WTC11 (cell line): ENCODE data around the gene RBM4. TPM values are rescaled to one million over a fixed set of nuclear protein-coding genes. Genes with fewer than 3 reads are reported as not detected.
"Not testable (repeated sequence)": the region's sequence is repeated elsewhere in the genome, so short reads cannot be mapped to it uniquely, and the experiment has no call there.

Experiments used
- ATAC-seq: fragments of 200-7000 bp; cut with Tn5 transposase; 2 replicates; pipeline ENCODE4 v1.10.0; 2021; ENCODE audit warnings: mild to moderate bottlenecking, moderate library complexity
- CTCF ChIA-PET: fragments of 300-600 bp; sonication (Branson Sonifier 250); formaldehyde crosslinking; loops from one replicate; lab custom pipeline; 2021; ENCODE audit warnings: antibody characterized with exemption; lab: Charles Lee
- POLR2A ChIA-PET: fragments of 350-600 bp; sonication (Branson Sonifier 250); formaldehyde crosslinking; loops from one replicate; lab custom pipeline; 2021; ENCODE audit warnings: antibody characterized with exemption; lab: Charles Lee
- DNase-seq: peaks from one replicate; pipeline ENCODE4 v3.0.0; 2021; ENCODE audit warnings: low spot score
- H3K27ac Mint-ChIP-seq: 2 replicates; pipeline ENCODE4 v1.8.0; 2021; ENCODE audit warnings: mixed read lengths
- H3K27me3 Mint-ChIP-seq: 2 replicates; pipeline ENCODE4 v1.8.0; 2021; ENCODE audit warnings: low read depth, mild to moderate bottlenecking, moderate library complexity, mixed read lengths
- H3K36me3 Mint-ChIP-seq: 2 replicates; pipeline ENCODE4 v1.8.0; 2021; ENCODE audit warnings: mixed read lengths
- H3K4me1 Mint-ChIP-seq: 2 replicates; pipeline ENCODE4 v1.8.0; 2022; ENCODE audit warnings: mixed read lengths
- H3K4me3 Mint-ChIP-seq: 2 replicates; pipeline ENCODE4 v1.8.0; 2021; ENCODE audit warnings: mild to moderate bottlenecking, moderate library complexity, mixed read lengths
- H3K9me3 Mint-ChIP-seq: 2 replicates; pipeline ENCODE4 v1.8.0; 2021; ENCODE audit warnings: mixed read lengths
- ESRRA ChIP-seq: sonication (generic); formaldehyde crosslinking; IDR thresholded peaks from 2 replicates; pipeline ENCODE4 v1.8.1; 2022; ENCODE audit warnings: mild to moderate bottlenecking, missing genetic modification reagents, borderline replicate concordance
- FOXP1 ChIP-seq: sonication (generic); formaldehyde crosslinking; IDR thresholded peaks from 2 replicates; pipeline ENCODE4 v1.8.0; 2022; ENCODE audit warnings: missing genetic modification reagents, mild to moderate bottlenecking, moderate library complexity, borderline replicate concordance
- GABPB1 ChIP-seq: sonication (generic); formaldehyde crosslinking; IDR thresholded peaks from 2 replicates; pipeline ENCODE4 v1.8.1; 2023; ENCODE audit warnings: mild to moderate bottlenecking, missing genetic modification reagents
- GRHL2 ChIP-seq: fragments of 250-450 bp; sonication (Bioruptor Pico); IDR thresholded peaks from 2 replicates; pipeline ENCODE4 v1.8.0; 2022; ENCODE audit warnings: mild to moderate bottlenecking, moderate library complexity; ENCODE audit not compliant: insufficient replicate concordance, severe bottlenecking
- HMGA2 ChIP-seq: fragments of 250-450 bp; sonication (Bioruptor Pico); IDR thresholded peaks from 2 replicates; pipeline ENCODE4 v1.4.0; 2021; ENCODE audit warnings: mild to moderate bottlenecking, moderate library complexity
- JAZF1 ChIP-seq: fragments of 250-450 bp; sonication (Bioruptor Pico); IDR thresholded peaks from 2 replicates; pipeline ENCODE4 v1.9.0; 2021; ENCODE audit warnings: moderate library complexity, mild to moderate bottlenecking, inconsistent platforms
- KAT7 ChIP-seq: sonication (generic); formaldehyde crosslinking; IDR thresholded peaks from 2 replicates; pipeline ENCODE4 v1.8.1; 2023; ENCODE audit warnings: missing genetic modification reagents, mild to moderate bottlenecking, borderline replicate concordance
- NR1H2 ChIP-seq: sonication (generic); formaldehyde crosslinking; IDR thresholded peaks from 2 replicates; pipeline ENCODE4 v1.9.0; 2021; ENCODE audit warnings: mild to moderate bottlenecking, moderate library complexity, missing genetic modification reagents
- SOX15 ChIP-seq: fragments of 250-450 bp; sonication (Bioruptor Pico); IDR thresholded peaks from 2 replicates; pipeline ENCODE4 v1.9.0; 2021; ENCODE audit warnings: mild to moderate bottlenecking
- ZNF121 ChIP-seq: sonication (generic); formaldehyde crosslinking; IDR thresholded peaks from 2 replicates; pipeline ENCODE4 v1.8.0; 2023; ENCODE audit warnings: missing genetic modification reagents
- ZNF232 ChIP-seq: sonication (generic); formaldehyde crosslinking; IDR thresholded peaks from 2 replicates; pipeline ENCODE4 v1.8.0; 2022; ENCODE audit warnings: mild to moderate bottlenecking, missing genetic modification reagents
- ZNF396 ChIP-seq: fragments of 250-450 bp; sonication (Bioruptor Pico); IDR thresholded peaks from 2 replicates; pipeline ENCODE4 v1.8.0; 2021; ENCODE audit warnings: mild to moderate bottlenecking, moderate library complexity, borderline replicate concordance
- ZNF416 ChIP-seq: fragments of 250-450 bp; sonication (Bioruptor Pico); IDR thresholded peaks from 2 replicates; pipeline ENCODE4 v1.9.0; 2021; ENCODE audit warnings: mild to moderate bottlenecking, inconsistent platforms
- ZNF671 ChIP-seq: fragments of 250-450 bp; sonication (Bioruptor Pico); IDR thresholded peaks from 2 replicates; pipeline ENCODE4 v1.8.0; 2021; ENCODE audit warnings: mild to moderate bottlenecking
- total RNA-seq: library from RNA; stranded (reverse); gene quantifications from 3 replicates; pipeline ENCODE4 v1.2.3, GENCODE V29; 2021
- TF ChIP-seq, protein P1 (sequence below): sonication (generic); formaldehyde crosslinking; conservative IDR thresholded peaks from 2 replicates; pipeline ENCODE4 v1.8.1; 2023; ENCODE audit warnings: mild to moderate bottlenecking, low read depth, missing genetic modification reagents, moderate library complexity
- TF ChIP-seq, protein P2 (sequence below): sonication (generic); formaldehyde crosslinking; IDR thresholded peaks from 2 replicates; pipeline ENCODE4 v1.8.1; 2023; ENCODE audit warnings: mild to moderate bottlenecking, missing genetic modification reagents, moderate library complexity
- TF ChIP-seq, protein P3 (sequence below): sonication (generic); formaldehyde crosslinking; conservative IDR thresholded peaks from 2 replicates; pipeline ENCODE4 v1.8.1; 2022; ENCODE audit warnings: mild to moderate bottlenecking, missing genetic modification reagents
- TF ChIP-seq, protein P4 (sequence below): sonication (generic); formaldehyde crosslinking; IDR thresholded peaks from 2 replicates; pipeline ENCODE4 v1.8.1; 2023; ENCODE audit warnings: mild to moderate bottlenecking, missing genetic modification reagents, borderline replicate concordance
- TF ChIP-seq, protein P5 (sequence below): fragments of 250-450 bp; sonication (Bioruptor Pico); IDR thresholded peaks from 2 replicates; pipeline ENCODE4 v2.1.2; 2022; ENCODE audit warnings: mild to moderate bottlenecking, moderate library complexity

The RBM4 gene
- total RNA-seq, 1 experiment from 2014 or later: 144 TPM

DNA sequence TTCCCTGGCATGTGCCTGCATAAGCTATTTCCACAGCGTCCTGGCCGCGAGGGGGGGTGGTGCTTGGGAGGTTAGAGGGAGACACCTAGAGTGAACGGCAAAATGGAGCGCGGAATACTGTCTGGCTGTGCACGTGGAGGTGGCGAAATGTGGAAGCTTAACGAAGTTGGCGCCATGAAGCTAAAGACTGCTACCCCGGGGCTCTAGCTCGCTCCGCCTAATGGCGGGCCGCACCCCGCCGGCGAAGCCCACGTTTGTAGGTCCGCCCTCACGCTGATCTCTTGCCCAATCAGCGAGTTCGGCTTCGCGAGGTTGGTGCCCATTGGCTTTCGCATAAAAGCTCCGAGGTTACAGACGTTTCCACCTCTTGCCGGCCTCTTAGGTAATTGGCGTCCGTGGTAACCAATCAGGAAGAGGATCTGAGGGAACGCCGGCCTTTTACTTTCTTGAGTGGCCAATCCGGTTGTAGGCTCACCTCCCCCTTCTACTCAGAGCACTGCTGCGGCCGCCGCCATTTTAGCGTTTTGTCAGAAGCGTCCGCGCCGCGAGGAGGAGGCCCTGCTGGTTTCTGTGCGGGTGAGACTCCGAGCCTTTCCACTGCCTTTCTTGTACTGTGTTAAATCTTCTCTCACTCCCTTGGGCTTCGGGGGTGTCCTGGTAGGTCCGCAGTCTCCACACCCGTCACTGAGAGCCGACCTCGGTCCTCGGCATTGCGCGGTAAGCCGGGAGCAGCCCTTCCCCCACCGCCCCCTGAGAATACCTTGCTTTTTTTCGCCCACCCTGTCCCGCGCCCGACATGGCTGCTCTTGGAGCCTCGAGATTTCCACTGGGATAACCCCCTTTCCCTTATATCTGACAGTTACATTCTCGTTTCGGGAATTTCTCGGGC lies at the start of gene RBM4 (continued):
- TF ChIP-seq, protein P1, sequence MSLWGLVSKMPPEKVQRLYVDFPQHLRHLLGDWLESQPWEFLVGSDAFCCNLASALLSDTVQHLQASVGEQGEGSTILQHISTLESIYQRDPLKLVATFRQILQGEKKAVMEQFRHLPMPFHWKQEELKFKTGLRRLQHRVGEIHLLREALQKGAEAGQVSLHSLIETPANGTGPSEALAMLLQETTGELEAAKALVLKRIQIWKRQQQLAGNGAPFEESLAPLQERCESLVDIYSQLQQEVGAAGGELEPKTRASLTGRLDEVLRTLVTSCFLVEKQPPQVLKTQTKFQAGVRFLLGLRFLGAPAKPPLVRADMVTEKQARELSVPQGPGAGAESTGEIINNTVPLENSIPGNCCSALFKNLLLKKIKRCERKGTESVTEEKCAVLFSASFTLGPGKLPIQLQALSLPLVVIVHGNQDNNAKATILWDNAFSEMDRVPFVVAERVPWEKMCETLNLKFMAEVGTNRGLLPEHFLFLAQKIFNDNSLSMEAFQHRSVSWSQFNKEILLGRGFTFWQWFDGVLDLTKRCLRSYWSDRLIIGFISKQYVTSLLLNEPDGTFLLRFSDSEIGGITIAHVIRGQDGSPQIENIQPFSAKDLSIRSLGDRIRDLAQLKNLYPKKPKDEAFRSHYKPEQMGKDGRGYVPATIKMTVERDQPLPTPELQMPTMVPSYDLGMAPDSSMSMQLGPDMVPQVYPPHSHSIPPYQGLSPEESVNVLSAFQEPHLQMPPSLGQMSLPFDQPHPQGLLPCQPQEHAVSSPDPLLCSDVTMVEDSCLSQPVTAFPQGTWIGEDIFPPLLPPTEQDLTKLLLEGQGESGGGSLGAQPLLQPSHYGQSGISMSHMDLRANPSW (CRISPR knock-in tag): no peak
- TF ChIP-seq, protein P2, sequence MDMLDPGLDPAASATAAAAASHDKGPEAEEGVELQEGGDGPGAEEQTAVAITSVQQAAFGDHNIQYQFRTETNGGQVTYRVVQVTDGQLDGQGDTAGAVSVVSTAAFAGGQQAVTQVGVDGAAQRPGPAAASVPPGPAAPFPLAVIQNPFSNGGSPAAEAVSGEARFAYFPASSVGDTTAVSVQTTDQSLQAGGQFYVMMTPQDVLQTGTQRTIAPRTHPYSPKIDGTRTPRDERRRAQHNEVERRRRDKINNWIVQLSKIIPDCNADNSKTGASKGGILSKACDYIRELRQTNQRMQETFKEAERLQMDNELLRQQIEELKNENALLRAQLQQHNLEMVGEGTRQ (CRISPR knock-in tag): no peak
- TF ChIP-seq ZNF416 (CRISPR knock-in tag) (peak; percentile 40; the same call in 1 of the 2 replicates), SOX15 (CRISPR knock-in tag) (no peak), GRHL2 (CRISPR knock-in tag) (no peak), GABPB1 (CRISPR knock-in tag) (no peak), ZNF232 (CRISPR knock-in tag) (0 out of 2 replicates have a peak, but pooled peaks have one; percentile 5), ZNF121 (no peak), NR1H2 (CRISPR knock-in tag) (no peak), HMGA2 (CRISPR knock-in tag) (no peak), ESRRA (CRISPR knock-in tag) (no peak), KAT7 (CRISPR knock-in tag) (no peak), FOXP1 (CRISPR knock-in tag) (peak; percentile 75; the same call in 1 of the 2 replicates), ZNF671 (CRISPR knock-in tag) (0 out of 2 replicates have a peak, but pooled peaks have one; percentile 64), ZNF396 (CRISPR knock-in tag) (no peak), JAZF1 (CRISPR knock-in tag) (no peak)
- TF ChIP-seq, protein P3, sequence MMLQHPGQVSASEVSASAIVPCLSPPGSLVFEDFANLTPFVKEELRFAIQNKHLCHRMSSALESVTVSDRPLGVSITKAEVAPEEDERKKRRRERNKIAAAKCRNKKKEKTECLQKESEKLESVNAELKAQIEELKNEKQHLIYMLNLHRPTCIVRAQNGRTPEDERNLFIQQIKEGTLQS (CRISPR knock-in tag): no peak
- TF ChIP-seq, protein P4, sequence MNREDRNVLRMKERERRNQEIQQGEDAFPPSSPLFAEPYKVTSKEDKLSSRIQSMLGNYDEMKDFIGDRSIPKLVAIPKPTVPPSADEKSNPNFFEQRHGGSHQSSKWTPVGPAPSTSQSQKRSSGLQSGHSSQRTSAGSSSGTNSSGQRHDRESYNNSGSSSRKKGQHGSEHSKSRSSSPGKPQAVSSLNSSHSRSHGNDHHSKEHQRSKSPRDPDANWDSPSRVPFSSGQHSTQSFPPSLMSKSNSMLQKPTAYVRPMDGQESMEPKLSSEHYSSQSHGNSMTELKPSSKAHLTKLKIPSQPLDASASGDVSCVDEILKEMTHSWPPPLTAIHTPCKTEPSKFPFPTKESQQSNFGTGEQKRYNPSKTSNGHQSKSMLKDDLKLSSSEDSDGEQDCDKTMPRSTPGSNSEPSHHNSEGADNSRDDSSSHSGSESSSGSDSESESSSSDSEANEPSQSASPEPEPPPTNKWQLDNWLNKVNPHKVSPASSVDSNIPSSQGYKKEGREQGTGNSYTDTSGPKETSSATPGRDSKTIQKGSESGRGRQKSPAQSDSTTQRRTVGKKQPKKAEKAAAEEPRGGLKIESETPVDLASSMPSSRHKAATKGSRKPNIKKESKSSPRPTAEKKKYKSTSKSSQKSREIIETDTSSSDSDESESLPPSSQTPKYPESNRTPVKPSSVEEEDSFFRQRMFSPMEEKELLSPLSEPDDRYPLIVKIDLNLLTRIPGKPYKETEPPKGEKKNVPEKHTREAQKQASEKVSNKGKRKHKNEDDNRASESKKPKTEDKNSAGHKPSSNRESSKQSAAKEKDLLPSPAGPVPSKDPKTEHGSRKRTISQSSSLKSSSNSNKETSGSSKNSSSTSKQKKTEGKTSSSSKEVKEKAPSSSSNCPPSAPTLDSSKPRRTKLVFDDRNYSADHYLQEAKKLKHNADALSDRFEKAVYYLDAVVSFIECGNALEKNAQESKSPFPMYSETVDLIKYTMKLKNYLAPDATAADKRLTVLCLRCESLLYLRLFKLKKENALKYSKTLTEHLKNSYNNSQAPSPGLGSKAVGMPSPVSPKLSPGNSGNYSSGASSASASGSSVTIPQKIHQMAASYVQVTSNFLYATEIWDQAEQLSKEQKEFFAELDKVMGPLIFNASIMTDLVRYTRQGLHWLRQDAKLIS (CRISPR knock-in tag): no peak
- TF ChIP-seq, protein P5, sequence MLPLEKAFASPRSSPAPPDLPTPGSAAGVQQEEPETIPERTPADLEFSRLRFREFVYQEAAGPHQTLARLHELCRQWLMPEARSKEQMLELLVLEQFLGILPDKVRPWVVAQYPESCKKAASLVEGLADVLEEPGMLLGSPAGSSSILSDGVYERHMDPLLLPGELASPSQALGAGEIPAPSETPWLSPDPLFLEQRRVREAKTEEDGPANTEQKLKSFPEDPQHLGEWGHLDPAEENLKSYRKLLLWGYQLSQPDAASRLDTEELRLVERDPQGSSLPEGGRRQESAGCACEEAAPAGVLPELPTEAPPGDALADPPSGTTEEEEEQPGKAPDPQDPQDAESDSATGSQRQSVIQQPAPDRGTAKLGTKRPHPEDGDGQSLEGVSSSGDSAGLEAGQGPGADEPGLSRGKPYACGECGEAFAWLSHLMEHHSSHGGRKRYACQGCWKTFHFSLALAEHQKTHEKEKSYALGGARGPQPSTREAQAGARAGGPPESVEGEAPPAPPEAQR: no peak

DNA sequence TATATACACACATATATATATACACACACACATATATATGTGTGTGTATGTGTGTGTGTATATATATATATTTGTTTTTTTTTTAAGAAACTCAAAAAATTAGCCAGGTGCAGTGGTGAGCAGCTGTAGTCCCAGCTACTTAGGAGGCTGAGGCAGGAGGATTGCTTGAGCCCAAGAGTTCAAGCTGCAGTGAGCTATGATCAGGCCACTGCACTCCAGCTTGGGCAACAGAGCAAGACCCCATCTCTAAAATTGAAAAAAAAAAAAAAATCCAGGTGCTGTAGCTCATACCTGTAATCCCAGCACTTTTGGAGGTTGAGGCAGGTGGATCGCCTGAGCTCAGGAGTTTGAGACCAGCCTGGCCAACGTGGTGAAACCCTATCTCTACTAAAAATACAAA lies 49.2 kb upstream of the RBM4 start:
- H3K9me3 Mint-ChIP-seq: peaks cover 40% of the 10 kb centered on the region
- H3K27ac Mint-ChIP-seq, ATAC-seq, DNase-seq, H3K4me3 Mint-ChIP-seq: not testable (repeated sequence)
- H3K4me1 Mint-ChIP-seq: peaks cover 11% of the 10 kb centered on the region
- POLR2A ChIA-PET: interaction anchor here (0.6 kb wide), 1 partner anchor 658 kb away, joined by 6 read pairs; no protein-coding TSS in a partner anchor
- H3K27me3 Mint-ChIP-seq: peaks cover 57% of the 10 kb centered on the region
- CTCF ChIA-PET: interaction anchor here (1.0 kb wide), 1 partner anchor 10 kb away, joined by 3 read pairs; no protein-coding TSS in a partner anchor
- peaks cover 18% of the 10 kb centered on the region for H3K36me3 Mint-ChIP-seq
